ENCODE results near the gene CINP. TPM values are rescaled to one million over a fixed set of nuclear protein-coding genes. Genes with fewer than 3 reads are reported as not detected.

The CINP gene
- total and polyA plus RNA-seq, 7 donors = 22.5 to 42.4 (median 33.5) TPM

DNA sequence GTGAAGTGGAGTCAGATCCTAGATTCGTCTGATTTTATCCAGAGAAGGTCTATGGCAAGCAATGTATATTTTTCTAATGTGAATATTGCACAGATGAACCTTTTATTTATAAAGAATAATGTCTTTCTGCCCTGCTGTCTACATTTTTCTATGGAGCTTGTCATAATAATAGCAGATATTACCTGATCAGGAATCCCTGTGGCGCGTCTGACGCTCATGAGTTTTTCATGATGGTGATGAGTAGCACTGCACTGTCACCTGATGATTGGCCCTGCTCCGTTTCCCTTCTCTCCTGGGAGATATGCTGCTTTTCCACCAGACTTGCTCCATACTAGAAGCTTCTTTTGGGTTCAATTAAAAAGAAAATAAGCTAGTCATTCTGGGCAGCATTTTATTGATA, 20.5 kb downstream of the CINP start:
- Histone ChIP-seq H3K27me3 (ENCODE audit: insufficient read depth in 3 of 3, low read length in 2 of 3) (no peaks in the 10 kb centered on the region), H3K36me3 (ENCODE audit: insufficient read depth in 1 of 2, low read depth in 1 of 2) (peaks cover 2 to 100% of the 10 kb centered on the region in 2 donors), H3K9me3 (no peaks in the 10 kb centered on the region), H3K4me3 (no peak overlapping the region), H3K4me1 (no peaks in the 10 kb centered on the region), H3K27ac (no peak overlapping the region)
- intact Hi-C loops (cut with DNase I) = no loop called here
- DNase-seq (no peak), ATAC-seq (no peak)
- WGBS, 3 donors = 82 to 83% (median 83%) methylated on average over 5 of the region's 5 CpGs
- TF ChIP-seq, protein P1, sequence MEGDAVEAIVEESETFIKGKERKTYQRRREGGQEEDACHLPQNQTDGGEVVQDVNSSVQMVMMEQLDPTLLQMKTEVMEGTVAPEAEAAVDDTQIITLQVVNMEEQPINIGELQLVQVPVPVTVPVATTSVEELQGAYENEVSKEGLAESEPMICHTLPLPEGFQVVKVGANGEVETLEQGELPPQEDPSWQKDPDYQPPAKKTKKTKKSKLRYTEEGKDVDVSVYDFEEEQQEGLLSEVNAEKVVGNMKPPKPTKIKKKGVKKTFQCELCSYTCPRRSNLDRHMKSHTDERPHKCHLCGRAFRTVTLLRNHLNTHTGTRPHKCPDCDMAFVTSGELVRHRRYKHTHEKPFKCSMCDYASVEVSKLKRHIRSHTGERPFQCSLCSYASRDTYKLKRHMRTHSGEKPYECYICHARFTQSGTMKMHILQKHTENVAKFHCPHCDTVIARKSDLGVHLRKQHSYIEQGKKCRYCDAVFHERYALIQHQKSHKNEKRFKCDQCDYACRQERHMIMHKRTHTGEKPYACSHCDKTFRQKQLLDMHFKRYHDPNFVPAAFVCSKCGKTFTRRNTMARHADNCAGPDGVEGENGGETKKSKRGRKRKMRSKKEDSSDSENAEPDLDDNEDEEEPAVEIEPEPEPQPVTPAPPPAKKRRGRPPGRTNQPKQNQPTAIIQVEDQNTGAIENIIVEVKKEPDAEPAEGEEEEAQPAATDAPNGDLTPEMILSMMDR (IDR thresholded peaks at IDR 0.05) = no peak

DNA sequence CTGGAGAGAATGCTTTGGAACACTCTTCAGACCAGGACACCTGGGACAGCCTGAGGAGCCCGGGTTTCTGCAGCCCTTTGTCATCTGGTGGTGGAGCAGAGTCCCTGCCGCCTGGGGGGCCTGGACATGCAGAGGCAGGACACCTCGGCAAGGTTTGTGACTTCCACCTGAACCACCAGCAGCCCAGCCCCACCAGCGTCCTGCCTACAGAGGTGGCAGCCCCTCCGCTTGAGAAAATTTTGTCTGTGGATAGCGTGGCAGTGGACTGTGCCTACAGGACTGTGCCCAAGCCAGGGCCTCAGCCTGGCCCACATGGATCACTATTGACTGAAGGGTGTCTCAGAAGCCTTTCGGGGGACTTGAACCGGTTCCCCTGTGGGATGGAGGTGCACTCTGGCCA, 21.1 kb downstream of the CINP start:
- 90 to 93% (median 92%) methylated on average over 8 of the region's 8 CpGs for WGBS, 3 donors
- Histone ChIP-seq H3K4me1 (no peaks in the 10 kb centered on the region), H3K36me3 (ENCODE audit: insufficient read depth in 1 of 2, low read depth in 1 of 2) (peaks cover 0 to 100% of the 10 kb centered on the region in 2 donors), H3K27ac (no peak overlapping the region), H3K9me3 (no peaks in the 10 kb centered on the region), H3K4me3 (no peak overlapping the region), H3K27me3 (ENCODE audit: insufficient read depth in 3 of 3, low read length in 2 of 3) (no peaks in the 10 kb centered on the region)
- ATAC-seq = peak in 1 of 4 donors; percentile 28
- TF ChIP-seq, protein P1 (IDR thresholded peaks at IDR 0.05) = no peak
- no peak for DNase-seq
- intact Hi-C loops (cut with DNase I) = no loop called here

DNA sequence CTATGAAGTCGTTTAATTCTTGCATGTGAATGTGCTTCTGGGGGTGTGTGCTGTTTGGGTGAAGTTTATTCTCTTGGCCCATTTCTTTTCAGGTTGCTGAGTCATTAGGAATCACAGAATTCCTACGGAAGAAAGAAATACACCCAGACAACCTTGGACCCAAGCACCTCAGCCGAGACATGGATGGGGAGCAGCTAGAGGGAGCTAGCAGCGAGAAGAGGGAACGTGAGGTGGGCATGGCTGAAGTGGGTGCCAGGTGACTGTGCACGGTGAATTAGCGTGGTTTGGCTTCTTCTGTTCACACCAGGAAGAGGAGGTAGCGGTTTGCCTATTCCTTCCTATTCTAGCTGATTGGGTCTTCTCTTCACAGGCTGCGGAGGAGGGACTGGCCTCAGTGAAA, 24.0 kb downstream of the CINP start:
- intact Hi-C loops (cut with DNase I) = no loop called here
- H3K27ac ChIP-seq = no peak overlapping the region
- DNase-seq = no peak
- no peaks in the 10 kb centered on the region for H3K27me3 ChIP-seq (ENCODE audit: insufficient read depth in 3 of 3, low read length in 2 of 3)
- H3K9me3 ChIP-seq = no peaks in the 10 kb centered on the region
- no peak overlapping the region for H3K4me3 ChIP-seq
- peaks cover 0 to 100% of the 10 kb centered on the region in 2 donors for H3K36me3 ChIP-seq (ENCODE audit: insufficient read depth in 1 of 2, low read depth in 1 of 2)
- H3K4me1 ChIP-seq = no peaks in the 10 kb centered on the region
- ATAC-seq = no peak
- WGBS, 3 donors = 82 to 92% (median 87%) methylated on average over 9 of the region's 9 CpGs
- TF ChIP-seq, protein P1 (IDR thresholded peaks at IDR 0.05) = no peak

DNA sequence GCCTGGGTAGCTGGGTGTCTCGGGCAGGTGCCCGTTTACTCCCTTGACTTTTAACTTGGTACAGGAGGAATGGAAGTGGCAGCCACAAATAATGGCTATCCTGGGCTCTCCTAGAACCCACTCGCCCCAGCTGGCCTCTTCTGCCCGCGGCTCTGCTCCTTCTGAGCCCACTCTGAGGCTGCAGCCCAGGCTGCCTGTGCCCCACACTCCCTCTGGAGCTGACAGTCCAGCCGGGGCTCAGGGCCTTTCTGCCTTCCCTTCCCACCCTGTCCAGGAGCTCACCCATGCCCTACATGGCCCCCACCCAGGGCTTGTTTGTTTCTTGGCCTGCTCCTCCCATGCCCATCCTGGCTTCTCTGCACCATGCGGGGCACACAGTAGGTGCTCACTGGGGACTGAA, 27.5 kb downstream of the CINP start:
- ATAC-seq (no peak), DNase-seq (no peak)
- H3K4me1 ChIP-seq = no peaks in the 10 kb centered on the region
- H3K9me3 ChIP-seq = no peaks in the 10 kb centered on the region
- intact Hi-C loops (cut with DNase I) = no loop called here
- TF ChIP-seq, protein P1 (IDR thresholded peaks at IDR 0.05) = no peak
- H3K27ac ChIP-seq = no peak overlapping the region
- H3K27me3 ChIP-seq (ENCODE audit: insufficient read depth in 3 of 3, low read length in 2 of 3) = no peaks in the 10 kb centered on the region
- peaks cover 0 to 89% of the 10 kb centered on the region in 2 donors for H3K36me3 ChIP-seq (ENCODE audit: insufficient read depth in 1 of 2, low read depth in 1 of 2)
- 93 to 95% (median 94%) methylated on average over 7 of the region's 7 CpGs for WGBS, 3 donors
- no peak overlapping the region for H3K4me3 ChIP-seq

All from psoas muscle (tissue), 8 donors.